ENCODE measurements around the gene LY86. TPM values are rescaled to one million over a fixed set of nuclear protein-coding genes. Genes with fewer than 3 reads are reported as not detected.

Gene LY86
- total and polyA plus RNA-seq, 2 of the 13 experiments (the other 11 are each of a cell fraction or from before 2014, with no cell fraction given), result not detected

DNA sequence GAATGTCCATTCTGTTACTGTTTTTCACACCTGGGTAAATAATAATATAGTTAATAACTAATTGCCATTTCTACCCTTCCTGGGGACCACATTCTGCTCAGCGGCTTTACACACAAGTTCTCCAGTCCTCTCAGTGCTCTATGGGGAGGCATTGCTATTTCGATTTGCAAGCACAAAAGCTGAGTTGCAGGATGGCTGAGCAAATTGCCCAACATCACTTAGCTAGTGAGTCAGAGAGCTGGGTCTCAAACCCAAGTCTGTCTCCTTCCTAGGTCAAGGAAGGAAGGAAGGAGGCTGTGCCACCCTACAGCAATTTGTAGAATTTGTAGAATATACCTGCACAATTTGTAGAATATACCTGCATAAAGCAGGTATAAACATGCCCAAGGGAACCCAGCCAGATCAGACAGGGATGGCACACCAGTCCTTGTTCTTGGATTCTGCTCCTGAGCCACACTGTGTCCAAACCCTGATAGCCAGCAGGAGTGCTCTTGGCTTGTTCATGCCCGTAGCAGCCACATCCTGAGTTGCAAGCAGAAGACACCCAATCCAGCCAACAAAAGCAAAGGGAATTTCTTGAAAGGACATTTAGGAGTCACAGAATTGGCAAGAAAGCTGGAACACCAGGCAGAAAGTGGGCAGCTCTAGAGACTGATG lies 56.9 kb downstream of the LY86 start:
- in situ Hi-C loops (cut with HindIII; ENCODE audit: extremely low pct_ligation_motif_present, low pct_unique_long_range_greater_than_20kb), result no loop called here
- no peak for FAIRE-seq
- no peak overlapping the region for H3K9ac ChIP-seq (ENCODE audit: insufficient read depth, low read depth, low read length)
- ChIA-PET CTCF (ENCODE audit: low intra/inter-chr PET ratio, low total read pairs) (no interaction called here), POLR2A (no interaction called here)
- no peak overlapping the region for H2AFZ ChIP-seq (ENCODE audit: low read length)
- H3K4me1 ChIP-seq (ENCODE audit: insufficient read depth, low read length), result no peaks in the 10 kb centered on the region
- intact Hi-C loops (cut with micrococcal nuclease; ENCODE audit: unreplicated experiment), result no loop called here
- no peaks in the 10 kb centered on the region for H4K20me1 ChIP-seq (ENCODE audit: insufficient read depth, low read length)
- no peaks in the 10 kb centered on the region for H3K79me2 ChIP-seq (ENCODE audit: insufficient read depth, low read length)
- ATAC-seq, result no peak
- no peak overlapping the region for H3K27ac ChIP-seq (ENCODE audit: extremely low read length, insufficient read depth, low read length)
- TF ChIP-seq, protein P1, sequence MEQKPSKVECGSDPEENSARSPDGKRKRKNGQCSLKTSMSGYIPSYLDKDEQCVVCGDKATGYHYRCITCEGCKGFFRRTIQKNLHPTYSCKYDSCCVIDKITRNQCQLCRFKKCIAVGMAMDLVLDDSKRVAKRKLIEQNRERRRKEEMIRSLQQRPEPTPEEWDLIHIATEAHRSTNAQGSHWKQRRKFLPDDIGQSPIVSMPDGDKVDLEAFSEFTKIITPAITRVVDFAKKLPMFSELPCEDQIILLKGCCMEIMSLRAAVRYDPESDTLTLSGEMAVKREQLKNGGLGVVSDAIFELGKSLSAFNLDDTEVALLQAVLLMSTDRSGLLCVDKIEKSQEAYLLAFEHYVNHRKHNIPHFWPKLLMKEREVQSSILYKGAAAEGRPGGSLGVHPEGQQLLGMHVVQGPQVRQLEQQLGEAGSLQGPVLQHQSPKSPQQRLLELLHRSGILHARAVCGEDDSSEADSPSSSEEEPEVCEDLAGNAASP (CRISPR knock-in tag; IDR thresholded peaks at IDR 0.05; ENCODE audit: borderline replicate concordance), result no peak
- no peak for TF ChIP-seq ZNF282 (IDR thresholded peaks at IDR 0.05; ENCODE audit: partially characterized antibody)
- TF ChIP-seq, protein P2, sequence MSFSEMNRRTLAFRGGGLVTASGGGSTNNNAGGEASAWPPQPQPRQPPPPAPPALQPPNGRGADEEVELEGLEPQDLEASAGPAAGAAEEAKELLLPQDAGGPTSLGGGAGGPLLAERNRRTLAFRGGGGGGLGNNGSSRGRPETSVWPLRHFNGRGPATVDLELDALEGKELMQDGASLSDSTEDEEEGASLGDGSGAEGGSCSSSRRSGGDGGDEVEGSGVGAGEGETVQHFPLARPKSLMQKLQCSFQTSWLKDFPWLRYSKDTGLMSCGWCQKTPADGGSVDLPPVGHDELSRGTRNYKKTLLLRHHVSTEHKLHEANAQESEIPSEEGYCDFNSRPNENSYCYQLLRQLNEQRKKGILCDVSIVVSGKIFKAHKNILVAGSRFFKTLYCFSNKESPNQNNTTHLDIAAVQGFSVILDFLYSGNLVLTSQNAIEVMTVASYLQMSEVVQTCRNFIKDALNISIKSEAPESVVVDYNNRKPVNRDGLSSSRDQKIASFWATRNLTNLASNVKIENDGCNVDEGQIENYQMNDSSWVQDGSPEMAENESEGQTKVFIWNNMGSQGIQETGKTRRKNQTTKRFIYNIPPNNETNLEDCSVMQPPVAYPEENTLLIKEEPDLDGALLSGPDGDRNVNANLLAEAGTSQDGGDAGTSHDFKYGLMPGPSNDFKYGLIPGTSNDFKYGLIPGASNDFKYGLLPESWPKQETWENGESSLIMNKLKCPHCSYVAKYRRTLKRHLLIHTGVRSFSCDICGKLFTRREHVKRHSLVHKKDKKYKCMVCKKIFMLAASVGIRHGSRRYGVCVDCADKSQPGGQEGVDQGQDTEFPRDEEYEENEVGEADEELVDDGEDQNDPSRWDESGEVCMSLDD (CRISPR knock-in tag; IDR thresholded peaks at IDR 0.05; ENCODE audit: borderline replicate concordance), result no peak
- TF ChIP-seq FOXK1 (CRISPR knock-in tag; IDR thresholded peaks at IDR 0.05; ENCODE audit: borderline replicate concordance, low read depth), result no peak
- no peak for TF ChIP-seq NFIC (IDR thresholded peaks at IDR 0.05; ENCODE audit: low read length)
- TF ChIP-seq KLF12 (CRISPR knock-in tag; IDR thresholded peaks at IDR 0.05; ENCODE audit: borderline replicate concordance), result no peak
- TF ChIP-seq, protein P3, sequence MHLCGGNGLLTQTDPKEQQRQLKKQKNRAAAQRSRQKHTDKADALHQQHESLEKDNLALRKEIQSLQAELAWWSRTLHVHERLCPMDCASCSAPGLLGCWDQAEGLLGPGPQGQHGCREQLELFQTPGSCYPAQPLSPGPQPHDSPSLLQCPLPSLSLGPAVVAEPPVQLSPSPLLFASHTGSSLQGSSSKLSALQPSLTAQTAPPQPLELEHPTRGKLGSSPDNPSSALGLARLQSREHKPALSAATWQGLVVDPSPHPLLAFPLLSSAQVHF (CRISPR knock-in tag; IDR thresholded peaks at IDR 0.05), result no peak
- TF ChIP-seq, protein P4, sequence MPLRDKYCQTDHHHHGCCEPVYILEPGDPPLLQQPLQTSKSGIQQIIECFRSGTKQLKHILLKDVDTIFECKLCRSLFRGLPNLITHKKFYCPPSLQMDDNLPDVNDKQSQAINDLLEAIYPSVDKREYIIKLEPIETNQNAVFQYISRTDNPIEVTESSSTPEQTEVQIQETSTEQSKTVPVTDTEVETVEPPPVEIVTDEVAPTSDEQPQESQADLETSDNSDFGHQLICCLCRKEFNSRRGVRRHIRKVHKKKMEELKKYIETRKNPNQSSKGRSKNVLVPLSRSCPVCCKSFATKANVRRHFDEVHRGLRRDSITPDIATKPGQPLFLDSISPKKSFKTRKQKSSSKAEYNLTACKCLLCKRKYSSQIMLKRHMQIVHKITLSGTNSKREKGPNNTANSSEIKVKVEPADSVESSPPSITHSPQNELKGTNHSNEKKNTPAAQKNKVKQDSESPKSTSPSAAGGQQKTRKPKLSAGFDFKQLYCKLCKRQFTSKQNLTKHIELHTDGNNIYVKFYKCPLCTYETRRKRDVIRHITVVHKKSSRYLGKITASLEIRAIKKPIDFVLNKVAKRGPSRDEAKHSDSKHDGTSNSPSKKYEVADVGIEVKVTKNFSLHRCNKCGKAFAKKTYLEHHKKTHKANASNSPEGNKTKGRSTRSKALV (CRISPR knock-in tag; IDR thresholded peaks at IDR 0.05), result no peak
- H3K4me3 ChIP-seq (replicated peaks in 1 of 3; ENCODE audit: insufficient read depth in 1 of 3, low read depth in 2 of 3, low read length in 3 of 3), result no peak overlapping the region
- peaks cover 0 to 13% of the 10 kb centered on the region in 2 experiments; a peak in 3 of 5 replicates for H3K27me3 ChIP-seq (ENCODE audit: control insufficient read depth in 1 of 2, insufficient read depth in 2 of 2, low read length in 2 of 2)
- H3K9me3 ChIP-seq (ENCODE audit: low read length), result no peaks in the 10 kb centered on the region
- no peak overlapping the region for H3K4me2 ChIP-seq (ENCODE audit: low read depth, low read length)
- no peaks in the 10 kb centered on the region for H3K36me3 ChIP-seq (replicated peaks in 1 of 2; ENCODE audit: control insufficient read depth in 1 of 2, insufficient read depth in 2 of 2, low read length in 2 of 2)
- no TSS peak for BruUV-seq (replicated peaks)
- DNase-seq (ENCODE audit: low spot score), result no peak
- 16% methylated on average over 3 of the region's 3 CpGs for WGBS (ENCODE audit: low lambda C conversion rate)
